ENCODE data around the gene SLC12A3. TPM values are rescaled to one million over a fixed set of nuclear protein-coding genes. Genes with fewer than 3 reads are reported as not detected.

The SLC12A3 gene
- total RNA-seq, 3 donors from 2014 or later (not counting 1 experiment from before 2014, with no cell fraction given): not detected

DNA sequence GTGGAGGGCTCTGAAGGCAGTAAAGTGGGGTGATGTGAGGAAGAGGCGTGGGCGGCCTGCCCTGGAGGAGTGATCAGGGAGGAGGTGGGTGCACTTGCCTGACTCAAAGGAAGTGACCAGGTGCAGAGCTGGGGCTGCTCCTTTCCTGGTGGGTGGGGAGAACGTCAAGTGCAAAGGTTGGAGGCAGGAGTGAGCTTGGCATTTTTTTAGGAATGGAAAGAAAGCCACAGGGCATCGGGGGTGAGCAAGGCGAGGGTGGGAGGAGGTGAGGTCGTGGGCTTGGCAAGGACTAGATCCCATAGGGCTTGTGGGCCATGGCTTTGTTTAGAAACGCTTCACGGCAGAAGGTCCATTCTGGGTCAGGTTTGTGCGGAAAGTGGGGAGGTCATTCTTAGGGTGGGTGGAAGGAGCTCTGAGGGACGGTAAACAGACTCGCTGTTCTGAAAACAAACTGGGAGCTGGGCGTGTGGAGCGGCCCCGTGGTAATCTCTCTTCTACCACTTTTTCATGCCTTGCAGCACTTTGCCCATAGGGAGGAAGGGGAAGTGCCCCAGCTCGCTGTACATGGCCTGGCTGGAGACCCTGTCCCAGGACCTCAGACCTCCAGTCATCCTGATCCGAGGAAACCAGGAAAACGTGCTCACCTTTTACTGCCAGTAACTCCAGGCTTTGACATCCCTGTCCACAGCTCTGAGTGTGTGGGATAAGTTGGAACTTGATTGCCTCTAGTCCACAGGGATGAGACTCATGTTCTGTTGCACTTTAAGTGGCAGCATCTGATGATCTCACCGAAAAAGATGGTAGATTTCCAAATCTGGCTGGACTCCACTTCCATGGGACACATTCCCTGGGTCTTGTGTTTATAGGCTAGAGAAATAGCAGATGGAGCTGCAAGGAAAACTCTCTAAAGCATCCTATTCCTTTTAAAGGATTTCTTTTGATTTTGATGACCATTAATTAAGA lies 48.0 kb downstream of the SLC12A3 start:
- H3K4me1 ChIP-seq (ENCODE audit: control insufficient read depth, insufficient read depth, low read length): peaks cover 58% of the 10 kb centered on the region
- peak overlapping the region; percentile 68 for H3K27ac ChIP-seq (ENCODE audit: low read length)
- 72% methylated on average over 18 of the region's 18 CpGs for WGBS (ENCODE audit: insufficient coverage)
- no peaks in the 10 kb centered on the region for H3K27me3 ChIP-seq (ENCODE audit: control insufficient read depth, insufficient read depth, low read length)
- no peak overlapping the region for H3K27ac Mint-ChIP-seq
- no peaks in the 10 kb centered on the region for H3K36me3 ChIP-seq (ENCODE audit: control insufficient read depth, insufficient read depth, low read length)
- H3K4me3 ChIP-seq (ENCODE audit: low read length): no peak overlapping the region
- DNase-seq (no peak), ATAC-seq (no peak)
- intact Hi-C loops (cut with micrococcal nuclease): no loop called here
- H3K36me3 Mint-ChIP-seq: no peaks in the 10 kb centered on the region
- H3K27me3 Mint-ChIP-seq (ENCODE audit: low read depth in 2 of 2): peaks cover 20 to 22% of the 10 kb centered on the region in 2 donors
- TF ChIP-seq, protein P1, sequence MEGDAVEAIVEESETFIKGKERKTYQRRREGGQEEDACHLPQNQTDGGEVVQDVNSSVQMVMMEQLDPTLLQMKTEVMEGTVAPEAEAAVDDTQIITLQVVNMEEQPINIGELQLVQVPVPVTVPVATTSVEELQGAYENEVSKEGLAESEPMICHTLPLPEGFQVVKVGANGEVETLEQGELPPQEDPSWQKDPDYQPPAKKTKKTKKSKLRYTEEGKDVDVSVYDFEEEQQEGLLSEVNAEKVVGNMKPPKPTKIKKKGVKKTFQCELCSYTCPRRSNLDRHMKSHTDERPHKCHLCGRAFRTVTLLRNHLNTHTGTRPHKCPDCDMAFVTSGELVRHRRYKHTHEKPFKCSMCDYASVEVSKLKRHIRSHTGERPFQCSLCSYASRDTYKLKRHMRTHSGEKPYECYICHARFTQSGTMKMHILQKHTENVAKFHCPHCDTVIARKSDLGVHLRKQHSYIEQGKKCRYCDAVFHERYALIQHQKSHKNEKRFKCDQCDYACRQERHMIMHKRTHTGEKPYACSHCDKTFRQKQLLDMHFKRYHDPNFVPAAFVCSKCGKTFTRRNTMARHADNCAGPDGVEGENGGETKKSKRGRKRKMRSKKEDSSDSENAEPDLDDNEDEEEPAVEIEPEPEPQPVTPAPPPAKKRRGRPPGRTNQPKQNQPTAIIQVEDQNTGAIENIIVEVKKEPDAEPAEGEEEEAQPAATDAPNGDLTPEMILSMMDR (IDR thresholded peaks at IDR 0.05): no peak
- no peak overlapping the region for H3K4me3 Mint-ChIP-seq
- peaks cover 9 to 21% of the 10 kb centered on the region in 2 donors for H3K4me1 Mint-ChIP-seq
- H3K9me3 ChIP-seq (ENCODE audit: control insufficient read depth, insufficient read depth, low read length): no peaks in the 10 kb centered on the region
- no peaks in the 10 kb centered on the region for H3K9me3 Mint-ChIP-seq

DNA sequence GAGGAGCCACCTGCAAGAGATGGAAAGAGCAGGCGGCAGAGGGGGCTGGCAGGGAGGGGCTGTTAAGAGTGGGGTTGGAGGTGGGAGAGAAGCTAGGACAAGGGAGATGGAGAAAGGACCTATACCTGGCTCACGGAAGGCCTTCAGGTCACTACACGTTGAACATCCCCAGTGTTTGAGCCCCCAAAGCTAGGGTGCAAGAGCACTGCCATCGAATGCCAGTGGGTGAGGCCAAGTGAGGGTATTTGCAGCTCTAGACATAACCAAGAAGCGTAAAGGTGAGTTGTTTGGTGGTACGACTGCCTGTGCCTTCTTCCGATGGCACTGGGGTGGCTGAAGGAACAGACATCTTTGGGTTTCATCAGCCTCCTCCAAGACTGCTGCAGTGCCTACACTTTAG lies 49.9 kb downstream of the SLC12A3 start:
- H3K4me1 ChIP-seq (ENCODE audit: control insufficient read depth, insufficient read depth, low read length): peaks cover 57% of the 10 kb centered on the region
- TF ChIP-seq, protein P1 (IDR thresholded peaks at IDR 0.05): no peak

DNA sequence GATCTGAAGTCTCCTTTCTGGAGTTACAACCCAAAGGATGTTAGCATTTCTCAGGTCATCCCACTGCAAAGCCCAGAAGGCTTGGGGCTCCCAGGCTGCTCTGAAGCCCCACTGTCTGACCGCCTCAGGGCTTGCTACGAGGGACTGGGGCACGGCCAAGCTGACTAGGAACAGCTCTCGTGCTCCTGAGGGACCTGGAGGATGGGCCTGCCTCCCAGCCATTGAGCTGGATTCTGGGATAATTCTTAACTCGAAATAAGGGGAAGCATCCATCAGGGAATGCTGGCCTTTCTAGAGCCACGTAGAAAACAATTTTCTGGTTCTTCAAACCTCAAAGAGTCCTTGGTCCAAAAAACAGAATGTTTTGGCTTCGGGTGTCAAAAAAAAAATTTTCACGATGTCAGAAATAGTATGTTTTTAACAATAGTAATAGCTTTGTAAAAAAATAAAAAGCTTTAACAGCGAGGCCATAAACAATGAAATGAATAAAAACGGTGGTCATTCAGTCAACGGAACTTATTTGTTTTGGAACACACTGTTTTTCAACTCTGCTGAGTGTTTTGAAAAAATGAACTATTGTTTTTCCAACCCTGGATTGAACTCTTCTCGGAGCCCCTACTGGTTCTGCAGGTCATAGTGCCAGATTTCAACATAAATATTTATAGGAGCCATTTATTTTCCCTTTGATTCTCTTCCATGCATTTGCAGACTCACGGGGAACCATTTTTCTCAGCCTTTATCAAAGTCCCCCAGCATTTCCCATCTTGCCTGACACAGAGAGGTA lies 50.5 kb downstream of the SLC12A3 start:
- Mint-ChIP-seq H3K4me3 (no peak overlapping the region), H3K36me3 (no peaks in the 10 kb centered on the region), H3K27ac (no peak overlapping the region), H3K4me1 (peaks cover 9 to 25% of the 10 kb centered on the region in 2 donors), H3K9me3 (no peaks in the 10 kb centered on the region), H3K27me3 (ENCODE audit: low read depth in 2 of 2) (peaks cover 40 to 42% of the 10 kb centered on the region in 2 donors)
- Histone ChIP-seq H3K9me3 (ENCODE audit: control insufficient read depth, insufficient read depth, low read length) (no peaks in the 10 kb centered on the region), H3K27me3 (ENCODE audit: control insufficient read depth, insufficient read depth, low read length) (no peaks in the 10 kb centered on the region), H3K4me3 (ENCODE audit: low read length) (no peak overlapping the region), H3K4me1 (ENCODE audit: control insufficient read depth, insufficient read depth, low read length) (peaks cover 51% of the 10 kb centered on the region), H3K36me3 (ENCODE audit: control insufficient read depth, insufficient read depth, low read length) (no peaks in the 10 kb centered on the region), H3K27ac (ENCODE audit: low read length) (peak overlapping the region; percentile 92)
- ATAC-seq (no peak), DNase-seq (no peak)
- WGBS (ENCODE audit: insufficient coverage): 95% methylated on average over 13 of the region's 13 CpGs
- intact Hi-C loops (cut with micrococcal nuclease): no loop called here
- TF ChIP-seq, protein P1 (IDR thresholded peaks at IDR 0.05): no peak

More for the DNA sequence above, 49.9 kb downstream of the SLC12A3 start:
- Histone ChIP-seq H3K27ac (ENCODE audit: low read length) (no peak overlapping the region), H3K27me3 (ENCODE audit: control insufficient read depth, insufficient read depth, low read length) (no peaks in the 10 kb centered on the region), H3K9me3 (ENCODE audit: control insufficient read depth, insufficient read depth, low read length) (no peaks in the 10 kb centered on the region), H3K36me3 (ENCODE audit: control insufficient read depth, insufficient read depth, low read length) (no peaks in the 10 kb centered on the region), H3K4me3 (ENCODE audit: low read length) (no peak overlapping the region)
- WGBS (ENCODE audit: insufficient coverage): 92% methylated on average over 7 of the region's 7 CpGs
- Mint-ChIP-seq H3K27me3 (ENCODE audit: low read depth in 2 of 2) (peaks cover 33 to 36% of the 10 kb centered on the region in 2 donors), H3K9me3 (no peaks in the 10 kb centered on the region), H3K36me3 (no peaks in the 10 kb centered on the region), H3K27ac (no peak overlapping the region), H3K4me1 (peaks cover 9 to 25% of the 10 kb centered on the region in 2 donors), H3K4me3 (no peak overlapping the region)
- intact Hi-C loops (cut with micrococcal nuclease): no loop called here
- DNase-seq (no peak), ATAC-seq (no peak)

Data from natural killer cell (primary cell).